LHCN-M2 (cell line): ENCODE measurements around the gene ZMYND10. TPM values are rescaled to one million over a fixed set of nuclear protein-coding genes. Genes with fewer than 3 reads are reported as not detected.
"Not testable (repeated sequence)": the region's sequence is repeated elsewhere in the genome, so short reads cannot be mapped to it uniquely, and the experiment has no call there.

ENCODE experiments used
- DNase-seq: peaks from one replicate; pipeline ENCODE4 v3.0.0-alpha.2; 2012; ENCODE audit warnings: low read depth
- total RNA-seq: library from RNA; depleted of rRNA; stranded (reverse); fragments of >200 nt; gene quantifications from 2 replicates; pipeline ENCODE4 v1.2.3, GENCODE V29; 2014

ZMYND10 gene
- total RNA-seq, 1 experiment from 2014 or later, result 1.9 TPM

GRCh38 chr3:50325497-50326181, 19.9 kb downstream of the ZMYND10 start:
- DNase-seq, result no peak

GRCh38 chr3:50325113-50325480, 20.4 kb downstream of the ZMYND10 start:
- no peak for DNase-seq

GRCh38 chr3:50324351-50325112, 21.0 kb downstream of the ZMYND10 start:
- peak; percentile 57 for DNase-seq

GRCh38 chr3:50323614-50324199, 21.8 kb downstream of the ZMYND10 start:
- no peak for DNase-seq

- DNase-seq, result no peak
Observed at GRCh38 chr3:50323092-50323600, 22.4 kb downstream of the ZMYND10 start.

- DNase-seq, result no peak
Observed at GRCh38 chr3:50322386-50323091, 23.0 kb downstream of the ZMYND10 start, which contains the start of gene HYAL2. HYAL2 (minus strand) TSS chr3:50322745; CDS start chr3:50320489, 2,256 bp downstream.

- no peak for DNase-seq
Observed at GRCh38 chr3:50322115-50322385, 23.5 kb downstream of the ZMYND10 start.

- DNase-seq, result peak; percentile 85
Observed at GRCh38 chr3:50321336-50322114, 24.0 kb downstream of the ZMYND10 start.

GRCh38 chr3:50320853-50321335, 24.6 kb downstream of the ZMYND10 start:
- DNase-seq, result peak; percentile 63

GRCh38 chr3:50319894-50320625, 25.5 kb downstream of the ZMYND10 start:
- no peak for DNase-seq

- DNase-seq, result no peak
Observed at GRCh38 chr3:50319181-50319893, 26.2 kb downstream of the ZMYND10 start.

GRCh38 chr3:50318615-50319014, 26.9 kb downstream of the ZMYND10 start:
- DNase-seq, result no peak

GRCh38 chr3:50318163-50318562, 27.4 kb downstream of the ZMYND10 start:
- DNase-seq, result no peak

- DNase-seq, result no peak
Observed at GRCh38 chr3:50317300-50317699, 28.2 kb downstream of the ZMYND10 start.

- DNase-seq, result no peak
Observed at GRCh38 chr3:50316657-50317242, 28.8 kb downstream of the ZMYND10 start.

GRCh38 chr3:50314816-50315215, 30.7 kb downstream of the ZMYND10 start:
- no peak for DNase-seq

GRCh38 chr3:50314342-50314741, 31.2 kb downstream of the ZMYND10 start:
- DNase-seq, result no peak

GRCh38 chr3:50312041-50312440, 33.5 kb downstream of the ZMYND10 start:
- DNase-seq, result not testable (repeated sequence)

- DNase-seq, result peak; percentile 16
Observed at GRCh38 chr3:50304601-50305000, 40.9 kb downstream of the ZMYND10 start.
